AG10803 (cell line): Measurements from ENCODE around the gene ZNF148.
"Not testable (repeated sequence)": the region's sequence is repeated elsewhere in the genome, so short reads cannot be mapped to it uniquely, and the experiment has no call there.

Experiments used
- DNase-seq: peaks from one replicate; pipeline ENCODE4 v3.0.0; 2010; ENCODE audit warnings: low read depth
- H3K4me3 ChIP-seq: 2 replicates; pipeline ENCODE4 v1.5.1; 2011; ENCODE audit warnings: mild to moderate bottlenecking, low read length, control low read depth
- TF ChIP-seq, protein P1 (sequence below): conservative IDR thresholded peaks from 2 replicates; pipeline ENCODE4 v1.5.1; 2011; ENCODE audit warnings: mild to moderate bottlenecking, low read length, control low read depth, inconsistent platforms

Gene ZNF148

GRCh38 chr3:125374996-125375941, at the start of gene ZNF148:
ZNF148 (minus strand) TSS chr3:125375325; CDS start chr3:125313640, 61,685 bp downstream.
- DNase-seq: peak; percentile 91
- H3K4me3 ChIP-seq: peak within 1 kb of the TSS; percentile 77
- TF ChIP-seq, protein P1, sequence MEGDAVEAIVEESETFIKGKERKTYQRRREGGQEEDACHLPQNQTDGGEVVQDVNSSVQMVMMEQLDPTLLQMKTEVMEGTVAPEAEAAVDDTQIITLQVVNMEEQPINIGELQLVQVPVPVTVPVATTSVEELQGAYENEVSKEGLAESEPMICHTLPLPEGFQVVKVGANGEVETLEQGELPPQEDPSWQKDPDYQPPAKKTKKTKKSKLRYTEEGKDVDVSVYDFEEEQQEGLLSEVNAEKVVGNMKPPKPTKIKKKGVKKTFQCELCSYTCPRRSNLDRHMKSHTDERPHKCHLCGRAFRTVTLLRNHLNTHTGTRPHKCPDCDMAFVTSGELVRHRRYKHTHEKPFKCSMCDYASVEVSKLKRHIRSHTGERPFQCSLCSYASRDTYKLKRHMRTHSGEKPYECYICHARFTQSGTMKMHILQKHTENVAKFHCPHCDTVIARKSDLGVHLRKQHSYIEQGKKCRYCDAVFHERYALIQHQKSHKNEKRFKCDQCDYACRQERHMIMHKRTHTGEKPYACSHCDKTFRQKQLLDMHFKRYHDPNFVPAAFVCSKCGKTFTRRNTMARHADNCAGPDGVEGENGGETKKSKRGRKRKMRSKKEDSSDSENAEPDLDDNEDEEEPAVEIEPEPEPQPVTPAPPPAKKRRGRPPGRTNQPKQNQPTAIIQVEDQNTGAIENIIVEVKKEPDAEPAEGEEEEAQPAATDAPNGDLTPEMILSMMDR: no peak

DNA sequence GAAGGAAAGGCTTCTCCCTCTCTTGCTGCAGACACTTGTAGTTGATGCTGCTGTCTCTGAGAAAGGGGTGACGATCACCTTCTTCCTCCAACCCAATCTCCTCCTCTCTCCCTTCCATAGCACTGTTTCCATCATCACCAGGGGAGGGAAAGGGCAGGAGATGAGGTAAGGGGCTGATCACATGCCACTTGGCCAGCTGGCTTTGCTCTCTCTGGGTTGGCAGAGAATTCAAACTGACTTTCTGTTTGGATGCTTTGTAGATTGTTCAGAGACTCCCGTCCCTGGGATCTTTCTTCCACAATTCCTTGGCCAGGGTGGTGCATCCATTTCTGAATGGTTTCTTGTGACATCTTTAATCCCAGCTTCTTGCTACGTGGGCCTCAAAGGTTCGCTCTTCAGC, 43.2 kb upstream of the ZNF148 start:
- TF ChIP-seq, protein P1: no peak
- DNase-seq: no peak
- H3K4me3 ChIP-seq: no peak overlapping the region

GRCh38 chr3:125416235-125416634, 41.1 kb upstream of the ZNF148 start:
- DNase-seq: no peak
- TF ChIP-seq, protein P1: no peak
- H3K4me3 ChIP-seq: no peak overlapping the region

- TF ChIP-seq, protein P1: no peak
- no peak overlapping the region for H3K4me3 ChIP-seq
- no peak for DNase-seq
Measured at GRCh38 chr3:125414669-125415068, 39.5 kb upstream of the ZNF148 start.

- no peak overlapping the region for H3K4me3 ChIP-seq
Measured at GRCh38 chr3:125410922-125411321, 35.8 kb upstream of the ZNF148 start.

GRCh38 chr3:125406070-125406469, 30.9 kb upstream of the ZNF148 start:
- TF ChIP-seq, protein P1: no peak
- H3K4me3 ChIP-seq: no peak overlapping the region
- DNase-seq: no peak

More at GRCh38 chr3:125410922-125411321, 35.8 kb upstream of the ZNF148 start:
- DNase-seq: no peak
- TF ChIP-seq, protein P1: no peak

DNA sequence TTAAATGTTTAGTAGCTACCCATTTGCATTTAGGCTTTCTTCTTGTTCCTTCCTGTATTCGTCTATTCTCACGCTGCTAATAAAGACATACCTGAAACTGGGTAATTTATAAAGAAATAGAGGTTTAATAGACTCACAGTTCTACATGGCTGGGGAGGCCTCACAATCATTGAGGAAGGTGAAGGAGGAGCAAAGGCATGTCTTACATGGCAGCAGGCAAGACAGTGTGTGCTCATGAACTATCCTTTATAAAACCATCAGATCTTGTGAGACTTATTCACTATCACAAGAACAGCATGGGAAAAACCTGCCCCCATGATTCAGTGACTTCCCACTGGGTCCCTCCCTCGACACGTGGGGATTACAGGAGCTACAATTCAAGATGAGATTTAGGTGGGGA, 30.4 kb upstream of the ZNF148 start:
- DNase-seq, H3K4me3 ChIP-seq: not testable (repeated sequence)
